Heart right ventricle (tissue), 16 donors: ENCODE data around the gene GNG7. TPM values are rescaled to one million over a fixed set of nuclear protein-coding genes. Genes with fewer than 3 reads are reported as not detected.
"Not testable (repeated sequence)": the region's sequence is repeated elsewhere in the genome, so short reads cannot be mapped to it uniquely, and the experiment has no call there.

ENCODE experiments used
- ATAC-seq, 8 donors: fragments of 200-7000 bp; cut with Tn5 transposase; one replicate each; pipeline ENCODE4 v1.9.1; 2020; ENCODE audit warnings: mild to moderate bottlenecking in 8 of 8, moderate library complexity in 8 of 8, moderate number of reproducible peaks in 1 of 8
- DNase-seq, 2 donors: peaks; one replicate each; pipeline ENCODE4 v3.0.0-alpha.2; 2020
- H3K27ac ChIP-seq, 10 donors: fragments of 200-600 bp; sonication (generic) in 2 of 10; one replicate each; pipeline versions ENCODE4 v1.5.0 to v1.8.0; 2020 to 2022; ENCODE audit warnings: mild to moderate bottlenecking in 3 of 10
- H3K27me3 ChIP-seq, 7 donors: fragments of 200-600 bp; one replicate each; pipeline ENCODE4 v1.8.0; 2021 to 2022; ENCODE audit warnings: mild to moderate bottlenecking in 2 of 7
- H3K36me3 ChIP-seq, 9 donors: fragments of 200-600 bp; sonication (generic) in 1 of 9; one replicate each; pipeline versions ENCODE4 v1.5.0 to v1.8.0; 2020 to 2022; ENCODE audit warnings: mild to moderate bottlenecking in 2 of 9
- H3K4me1 ChIP-seq, 9 donors: fragments of 200-600 bp; sonication (generic) in 1 of 9; one replicate each; pipeline versions ENCODE4 v1.5.0 to v1.8.0; 2020 to 2022; ENCODE audit warnings: mild to moderate bottlenecking in 4 of 9
- H3K4me3 ChIP-seq, 10 donors: fragments of 200-600 bp; sonication (generic) in 2 of 10; one replicate each; pipeline versions ENCODE4 v1.5.0 to v1.8.0; 2020 to 2022; ENCODE audit warnings: mild to moderate bottlenecking in 7 of 10, moderate library complexity in 2 of 10
- H3K9me3 ChIP-seq, 11 donors: fragments of 200-600 bp in 10 of 11; sonication (generic) in 2 of 11; one replicate each; pipeline versions ENCODE4 v1.5.0 to v1.8.0; 2013 to 2022; ENCODE audit warnings: mild to moderate bottlenecking in 2 of 11, control low read depth in 1 of 11, moderate library complexity in 1 of 11
- WGBS, 2 donors: extraction: QIAGEN DNeasy Blood & Tissue Kit; methylation state at CpG; one replicate each; pipeline ENCODE4 v1.1.7; 2013; ENCODE audit warnings: inconsistent platforms in 1 of 2; 5-methylcytosine and 5-hydroxymethylcytosine counted together
- intact Hi-C, 10 donors: fragments of 100-400 bp; cut with DNase I; formaldehyde crosslinking; loops; one replicate each; pipeline versions ENCODE4 v1.11.1 to v1.14.2; 2022
- polyA plus RNA-seq, 2 donors: library from polyadenylated mRNA; stranded (reverse); fragments of 200-250 nt; gene quantifications; one replicate each; pipeline ENCODE4 v1.2.3, GENCODE V29; 2013
- total RNA-seq, 10 donors: library from RNA; stranded (reverse); fragmentation: NEBNext Ultra II Directional in 3 of 10; extraction: Animal tissue kit (Norgen Biotek cat#: 25700) in 3 of 10; gene quantifications; one replicate each; pipeline versions ENCODE4 v1.2.1 to v1.2.4, GENCODE V29; 2021 to 2023
- TF ChIP-seq, protein P1 (sequence below), 9 donors: fragments of 200-600 bp; sonication (generic) in 2 of 9; IDR thresholded peaks; one replicate each; pipeline versions ENCODE4 v1.5.0 to v1.8.0; 2021 to 2022; ENCODE audit warnings: antibody characterized with exemption in 9 of 9, mild to moderate bottlenecking in 5 of 9, moderate library complexity in 1 of 9
- donor health status: Arrhythmogenic right ventricular cardiomyopathy.
- donor health status: ischemic (EF 13 %, LVEDD 7.1; RV severe dilation, severe dysfunction).
- donor health status: healthy with polysubstance abuse.
- donor health status: DM: no; HTN: yes; CAD: no.
- donor health status: DM: no; HTN: no; CAD: no.
- donor health status: ischemic (EF 25% LVEDD 6.9; RV normal size, moderate dysfunction).
- donor health status: ischemic (EF 25% LVEDD 5.7; RV mildly dilated, moderate dysfunction).
- donor health status: healthy.
- donor health status: DM: yes; HTN: yes; CAD: no.
- donor health status: Ischemic cardiomyopathy.
- donor health status: ischemic (EF 35%, LVEDD 5.7; RV mildly dilated, moderate dysfunction).
- donor health status: nonischemic (EF 11% LVEDD 7.7; RV severe dilation, severe dysfunction).
- donor health status: DM: yes; HTN: yes; CAD: no.
- donor health status: PGD.
- donor health status: ischemic (EF 29% LVEDD 5.4; RV normal size, mild dysfunction).
- donor health status: nonischemic (EF 23%, LVEDD 6.1; RV moderate dilation, normal function).

Gene GNG7
- total and polyA plus RNA-seq, 12 donors, result 8.4 to 56.9 (median 39.1) TPM

DNA sequence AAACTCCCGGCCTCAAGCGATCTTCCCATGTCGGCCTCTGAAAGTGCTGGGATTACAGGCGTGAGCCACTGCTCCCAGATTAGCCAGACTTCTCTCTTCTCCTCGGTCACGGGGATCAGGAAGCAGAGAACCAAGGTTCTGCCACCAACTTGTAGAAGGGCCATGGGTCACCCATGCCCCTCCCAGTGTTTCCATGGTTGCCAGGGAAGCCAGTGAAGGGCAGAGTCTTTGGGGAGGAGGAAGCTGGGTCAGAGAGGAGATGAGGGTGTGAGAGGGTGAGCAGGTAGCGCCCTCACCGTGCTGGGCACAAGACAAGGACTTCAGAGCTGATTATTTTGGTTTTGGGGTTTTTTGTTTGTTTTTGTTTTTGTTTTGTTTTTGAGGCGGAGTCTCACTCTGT is 77.1 kb downstream of the GNG7 start:
- H3K27me3 ChIP-seq, result no peaks in the 10 kb centered on the region
- no peak overlapping the region for H3K4me3 ChIP-seq
- intact Hi-C loops, result no loop called here
- ATAC-seq (peak in 1 of 8 donors; percentile 34), DNase-seq (peak in 1 of 2 donors; percentile 43)
- WGBS, 2 donors, result 82 to 84% methylated on average over 9 of the region's 9 CpGs
- TF ChIP-seq, protein P1, sequence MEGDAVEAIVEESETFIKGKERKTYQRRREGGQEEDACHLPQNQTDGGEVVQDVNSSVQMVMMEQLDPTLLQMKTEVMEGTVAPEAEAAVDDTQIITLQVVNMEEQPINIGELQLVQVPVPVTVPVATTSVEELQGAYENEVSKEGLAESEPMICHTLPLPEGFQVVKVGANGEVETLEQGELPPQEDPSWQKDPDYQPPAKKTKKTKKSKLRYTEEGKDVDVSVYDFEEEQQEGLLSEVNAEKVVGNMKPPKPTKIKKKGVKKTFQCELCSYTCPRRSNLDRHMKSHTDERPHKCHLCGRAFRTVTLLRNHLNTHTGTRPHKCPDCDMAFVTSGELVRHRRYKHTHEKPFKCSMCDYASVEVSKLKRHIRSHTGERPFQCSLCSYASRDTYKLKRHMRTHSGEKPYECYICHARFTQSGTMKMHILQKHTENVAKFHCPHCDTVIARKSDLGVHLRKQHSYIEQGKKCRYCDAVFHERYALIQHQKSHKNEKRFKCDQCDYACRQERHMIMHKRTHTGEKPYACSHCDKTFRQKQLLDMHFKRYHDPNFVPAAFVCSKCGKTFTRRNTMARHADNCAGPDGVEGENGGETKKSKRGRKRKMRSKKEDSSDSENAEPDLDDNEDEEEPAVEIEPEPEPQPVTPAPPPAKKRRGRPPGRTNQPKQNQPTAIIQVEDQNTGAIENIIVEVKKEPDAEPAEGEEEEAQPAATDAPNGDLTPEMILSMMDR (IDR thresholded peaks at IDR 0.05), result no peak
- peaks cover 0 to 6% (median 3%) of the 10 kb centered on the region in 11 donors for H3K9me3 ChIP-seq
- no peaks in the 10 kb centered on the region for H3K36me3 ChIP-seq
- peaks cover 10 to 84% (median 30%) of the 10 kb centered on the region in 9 donors for H3K4me1 ChIP-seq
- H3K27ac ChIP-seq, result peak overlapping the region in 9 of 10 donors; percentile 43 to 88 (median 78)

- no peaks in the 10 kb centered on the region for H3K27me3 ChIP-seq
- peak; percentile 60 to 81 (median 72) for ATAC-seq
- H3K9me3 ChIP-seq, result no peaks in the 10 kb centered on the region
- intact Hi-C loops, result no loop called here
- 26 to 37% methylated on average over 11 of the region's 11 CpGs for WGBS, 2 donors
- H3K4me1 ChIP-seq, result peaks cover 11 to 82% (median 32%) of the 10 kb centered on the region in 9 donors
- H3K4me3 ChIP-seq, result no peak overlapping the region
- peak overlapping the region; percentile 43 to 88 (median 78) for H3K27ac ChIP-seq
- no peaks in the 10 kb centered on the region for H3K36me3 ChIP-seq
- peak; percentile 64 to 71 for DNase-seq
- TF ChIP-seq, protein P1 (IDR thresholded peaks at IDR 0.05), result peak in 5 of 9 donors; percentile 8 to 35 (median 30)
These were observed 77.9 kb downstream of the GNG7 start for GRCh38 chr19:2624537-2625091.

DNA sequence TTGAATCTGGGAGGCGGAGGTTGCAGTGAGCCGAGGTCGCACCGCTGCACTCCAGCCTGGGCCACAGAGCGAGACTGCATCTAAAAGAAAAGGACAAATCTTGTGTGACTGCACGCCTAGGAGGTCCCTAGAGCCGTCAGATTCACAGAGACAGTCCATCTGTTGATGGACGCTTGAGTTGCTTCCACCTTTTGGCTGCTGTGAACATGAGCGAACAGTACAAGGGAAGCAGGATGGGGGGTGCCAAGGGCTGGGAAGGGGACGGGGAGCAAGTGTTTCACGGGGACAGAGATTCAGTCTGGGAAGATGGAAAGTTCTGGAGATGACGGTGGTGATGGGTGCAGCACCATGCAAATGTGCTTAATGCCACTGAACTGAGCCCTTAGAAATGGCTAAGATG is 78.7 kb downstream of the GNG7 start:
- 85 to 92% methylated on average over 12 of the region's 12 CpGs for WGBS, 2 donors
- DNase-seq (no peak), ATAC-seq (no peak)
- Histone ChIP-seq H3K36me3 (no peaks in the 10 kb centered on the region), H3K4me1 (peaks cover 11 to 82% (median 32%) of the 10 kb centered on the region in 9 donors), H3K27ac (peak overlapping the region; percentile 43 to 88 (median 78)), H3K9me3 (no peaks in the 10 kb centered on the region), H3K27me3 (no peaks in the 10 kb centered on the region), H3K4me3 (no peak overlapping the region)
- intact Hi-C loops, result no loop called here
- TF ChIP-seq, protein P1 (IDR thresholded peaks at IDR 0.05), result no peak

DNA sequence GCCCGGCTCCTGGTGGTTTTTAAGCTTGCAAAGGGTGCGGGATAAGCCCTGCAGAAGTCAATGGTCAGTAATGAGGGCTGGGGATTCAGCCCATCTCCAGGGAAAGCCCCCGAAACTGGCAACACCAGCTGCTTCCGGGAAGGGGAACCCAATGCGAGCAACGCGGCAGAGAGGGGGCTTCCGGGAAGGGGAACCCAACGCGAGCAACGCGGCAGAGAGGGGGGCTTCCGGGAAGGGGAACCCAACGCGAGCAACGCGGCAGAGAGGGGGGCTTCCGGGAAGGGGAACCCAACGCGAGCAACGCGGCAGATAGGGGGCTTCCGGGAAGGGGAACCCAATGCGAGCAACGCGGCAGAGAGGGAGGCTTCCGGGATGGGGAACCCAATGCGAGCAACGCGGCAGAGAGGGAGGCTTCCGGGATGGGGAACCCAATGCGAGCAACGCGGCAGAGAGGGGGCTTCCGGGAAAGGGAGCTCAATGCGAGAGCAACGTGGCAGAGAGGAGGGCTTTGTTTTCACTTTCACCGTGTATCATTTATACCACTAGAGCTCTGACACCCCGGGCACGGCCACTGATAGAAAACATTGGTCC is 80.0 kb downstream of the GNG7 start:
- H3K36me3 ChIP-seq, H3K9me3 ChIP-seq, H3K27me3 ChIP-seq, intact Hi-C loops, ATAC-seq, DNase-seq: not testable (repeated sequence)
- Histone ChIP-seq H3K4me3 (peak overlapping the region in 2 of 10 donors; percentile 20 to 37), H3K27ac (peak overlapping the region in 4 of 10 donors; percentile 12 to 91 (median 64)), H3K4me1 (peaks cover 11 to 84% (median 32%) of the 10 kb centered on the region in 9 donors)
- 81 to 89% methylated on average over 40 of the region's 40 CpGs for WGBS, 2 donors

DNA sequence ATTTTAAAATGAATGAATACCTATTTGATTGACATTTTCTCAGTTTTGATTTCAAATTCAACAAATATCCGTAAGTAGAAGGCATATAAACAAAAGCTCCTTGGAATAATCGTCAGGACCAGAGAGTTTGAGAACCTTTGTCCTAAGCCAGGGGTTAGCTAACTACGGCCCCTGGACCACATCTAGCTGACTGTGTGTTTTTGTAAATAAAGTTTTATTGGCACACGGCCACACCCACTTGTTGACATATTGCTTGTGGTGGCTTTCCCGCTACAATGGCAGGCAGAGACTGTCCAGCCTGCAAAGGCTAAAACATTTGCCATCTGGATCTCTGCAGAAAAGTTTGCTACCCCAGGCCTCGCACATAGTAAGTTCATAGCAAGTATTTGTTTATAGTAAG is 83.4 kb downstream of the GNG7 start:
- intact Hi-C loops, result loop anchor here in 3 of 10 donors (10.0 kb wide), 2 partner anchors 144 to 454 kb away; partner anchors contain the start of genes GADD45B (in 2 of the 3) and DOT1L (in 1 of the 3)

More for the DNA sequence above, 83.4 kb downstream of the GNG7 start:
- H3K9me3 ChIP-seq, result peaks cover 0 to 6% (median 0%) of the 10 kb centered on the region in 11 donors
- H3K27ac ChIP-seq, result peak overlapping the region in 2 of 10 donors; percentile 26 to 91
- peaks cover 0 to 5% (median 0%) of the 10 kb centered on the region in 7 donors for H3K27me3 ChIP-seq
- DNase-seq (no peak), ATAC-seq (no peak)
- H3K36me3 ChIP-seq, result no peaks in the 10 kb centered on the region
- no peak overlapping the region for H3K4me3 ChIP-seq
- whole genome bisulfite sequencing, 2 donors, result 89 to 90% methylated on average over 6 of the region's 6 CpGs
- TF ChIP-seq, protein P1 (IDR thresholded peaks at IDR 0.05), result no peak
- H3K4me1 ChIP-seq, result peaks cover 4 to 70% (median 15%) of the 10 kb centered on the region in 9 donors
